HepG2 (cell line): ENCODE results near the gene ARAP1. TPM values are rescaled to one million over a fixed set of nuclear protein-coding genes. Genes with fewer than 3 reads are reported as not detected.

Experiments
- ADNP ChIP-seq: sonication (generic); formaldehyde crosslinking; IDR thresholded peaks from 2 replicates; pipeline ENCODE4 v1.4.0; 2020; ENCODE audit warnings: missing genetic modification reagents
- HDAC1 ChIP-seq: sonication (generic); formaldehyde crosslinking; IDR thresholded peaks from 2 replicates; pipeline ENCODE4 v1.5.1; 2020; ENCODE audit warnings: mild to moderate bottlenecking, missing genetic modification reagents
- HOXA5 ChIP-seq: sonication (generic); formaldehyde crosslinking; IDR thresholded peaks from 2 replicates; pipeline ENCODE4 v1.4.0; 2020; ENCODE audit warnings: missing genetic modification reagents
- MTF1 ChIP-seq: sonication (generic); formaldehyde crosslinking; IDR thresholded peaks from 2 replicates; pipeline ENCODE4 v1.5.0; 2020; ENCODE audit warnings: missing genetic modification reagents
- NFIB ChIP-seq: sonication (generic); formaldehyde crosslinking; IDR thresholded peaks from 2 replicates; pipeline ENCODE4 v1.9.0; 2021; ENCODE audit warnings: missing genetic modification reagents, mild to moderate bottlenecking, borderline replicate concordance
- NONO ChIP-seq, 2 experiments: fragments of 450-650 bp in 1 of 2; sonication (generic) in 1 of 2; formaldehyde crosslinking in 1 of 2; IDR thresholded peaks in 1 of 2; conservative IDR thresholded peaks in 1 of 2; 2 replicates each; pipeline versions ENCODE4 v1.6.1 to v1.8.0; 2017 to 2022; ENCODE audit warnings: mild to moderate bottlenecking in 1 of 2, missing genetic modification reagents in 1 of 2, moderate library complexity in 1 of 2
- PATZ1 ChIP-seq: sonication (generic); formaldehyde crosslinking; IDR thresholded peaks from 2 replicates; pipeline ENCODE4 v1.4.0; 2020; ENCODE audit warnings: missing genetic modification reagents
- SMC3 ChIP-seq: IDR thresholded peaks from 2 replicates; pipeline ENCODE4 v1.6.1; 2011; ENCODE audit warnings: low read length, improper control_type of control experiment
- ZBED4 ChIP-seq: sonication (generic); formaldehyde crosslinking; IDR thresholded peaks from 2 replicates; pipeline ENCODE4 v1.4.0; 2020; ENCODE audit warnings: missing genetic modification reagents, borderline replicate concordance
- ZBTB46 ChIP-seq: sonication (generic); formaldehyde crosslinking; IDR thresholded peaks from 2 replicates; pipeline ENCODE4 v1.4.0; 2020; ENCODE audit warnings: mild to moderate bottlenecking, missing genetic modification reagents, borderline replicate concordance
- ZBTB7B ChIP-seq: sonication (generic); formaldehyde crosslinking; IDR thresholded peaks from 2 replicates; pipeline ENCODE4 v1.4.0; 2020; ENCODE audit warnings: missing genetic modification reagents
- ZNF275 ChIP-seq: sonication (generic); formaldehyde crosslinking; IDR thresholded peaks from 2 replicates; pipeline ENCODE4 v1.8.0; 2022; ENCODE audit warnings: missing genetic modification reagents, mild to moderate bottlenecking, inconsistent platforms, borderline replicate concordance
- ZNF512 ChIP-seq: sonication (generic); formaldehyde crosslinking; IDR thresholded peaks from 2 replicates; pipeline ENCODE4 v1.4.0; 2020; ENCODE audit warnings: mild to moderate bottlenecking, missing genetic modification reagents
- ZNF580 ChIP-seq: IDR thresholded peaks from 2 replicates; pipeline ENCODE4 v1.6.1; 2016; ENCODE audit warnings: low read depth, borderline replicate concordance
- ZNF589 ChIP-seq: sonication (generic); formaldehyde crosslinking; conservative IDR thresholded peaks from 2 replicates; pipeline ENCODE4 v1.8.0; 2022; ENCODE audit warnings: mild to moderate bottlenecking, moderate library complexity, missing genetic modification reagents
- polyA plus RNA-seq, 8 experiments: library from polyadenylated mRNA; depleted of rRNA in 3 of 8; stranded (reverse) in 7 of 8; unstranded in 1 of 8; fragments of >200 nt; fragmentation: Illumina TruSeq in 4 of 8; extraction: Trizol in 4 of 8; gene quantifications; 2 replicates each; pipeline versions ENCODE4 v1.2.1 to v1.2.3, GENCODE V29; 2011 to 2016; ENCODE audit warnings: low read depth in 4 of 8, missing spikeins in 1 of 8, mixed read lengths in 1 of 8; ENCODE audit not compliant: insufficient read depth in 1 of 8
- total RNA-seq, 5 experiments: library from RNA; depleted of rRNA; stranded (reverse); fragments of >200 nt; fragmentation: Illumina TruSeq; extraction: Trizol; gene quantifications; 2 replicates each; pipeline ENCODE4 v1.2.3, GENCODE V29; 2016; ENCODE audit warnings: low read depth in 1 of 5

Gene ARAP1
- total and polyA plus RNA-seq, 2 of the 13 experiments (the other 11 are each of a cell fraction or from before 2014, with no cell fraction given) = 43.2 to 55.5 TPM

GRCh38 chr11:72750086-72750485, 2.1 kb downstream of the ARAP1 start (continued):
- TF ChIP-seq ZBED4 (CRISPR knock-in tag) (0 out of 2 replicates have a peak, but pooled peaks have one; percentile 27), ZNF580 (CRISPR knock-in tag) (no peak), ZBTB46 (CRISPR knock-in tag) (no peak), HDAC1 (CRISPR knock-in tag) (0 out of 2 replicates have a peak, but pooled peaks have one; percentile 23), SMC3 (no peak), NFIB (CRISPR knock-in tag) (no peak), ZNF512 (CRISPR knock-in tag) (no peak), ADNP (no peak), HOXA5 (CRISPR knock-in tag) (no peak), ZNF589 (CRISPR knock-in tag) (no peak), ZNF275 (CRISPR knock-in tag) (no peak), NONO (IDR thresholded peaks at IDR 0.05) (no peak), NONO (CRISPR knock-in tag; conservative IDR thresholded peaks at IDR 0.05) (0 out of 2 replicates have a peak, but pooled peaks have one; percentile 32), PATZ1 (peak; percentile 91), MTF1 (CRISPR knock-in tag) (no peak), ZBTB7B (CRISPR knock-in tag) (peak; percentile 76)
